C4-2B (cell line): ENCODE results near the gene ILDR2.

Experiments used
- CTCF ChIP-seq: fragments of 450-650 bp; conservative IDR thresholded peaks from 2 replicates; pipeline ENCODE4 v1.5.1; 2017; ENCODE audit warnings: mild to moderate bottlenecking
- ZFX ChIP-seq: fragments of 450-650 bp; IDR thresholded peaks from 2 replicates; pipeline ENCODE4 v1.6.1; 2017

GRCh38 chr1:166933633-166934032 is 41.7 kb downstream of the ILDR2 start:
- TF ChIP-seq CTCF (no peak), ZFX (no peak)
